Neuronal stem cell (in vitro differentiated cells): ENCODE data around the gene BCL6.

ENCODE experiments used
- DNase-seq: peaks from one replicate; pipeline ENCODE4 v3.0.0-alpha.2; 2013; ENCODE audit warnings: low spot score
- H2AFZ ChIP-seq: one replicate; pipeline ENCODE4 v1.6.1; 2013; ENCODE audit warnings: mild to moderate bottlenecking, low read length, inconsistent platforms
- H2AK5ac ChIP-seq: 2 replicates; pipeline ENCODE4 v1.6.1; 2013; ENCODE audit warnings: low read depth, mild to moderate bottlenecking, inconsistent platforms, low read length, moderate library complexity, mixed read lengths
- H2BK120ac ChIP-seq: 2 replicates; pipeline ENCODE4 v1.6.1; 2013; ENCODE audit warnings: low read depth, mild to moderate bottlenecking, inconsistent platforms, low read length, moderate library complexity, mixed read lengths
- H2BK12ac ChIP-seq: one replicate; pipeline ENCODE4 v1.6.1; 2013; ENCODE audit warnings: low read length, inconsistent platforms
- H2BK15ac ChIP-seq: 2 replicates; pipeline ENCODE4 v1.6.1; 2013; ENCODE audit warnings: mild to moderate bottlenecking, low read length, inconsistent platforms, mixed read lengths
- H2BK5ac ChIP-seq: one replicate; pipeline ENCODE4 v1.6.1; 2013; ENCODE audit warnings: inconsistent platforms, mild to moderate bottlenecking, low read length, moderate library complexity
- H3K14ac ChIP-seq: one replicate; pipeline ENCODE4 v1.6.1; 2013; ENCODE audit warnings: low read length, inconsistent platforms
- H3K18ac ChIP-seq: 2 replicates; pipeline ENCODE4 v1.6.1; 2013; ENCODE audit warnings: low read length, inconsistent platforms
- H3K23ac ChIP-seq: 2 replicates; pipeline ENCODE4 v1.6.1; 2013; ENCODE audit warnings: low read depth, mild to moderate bottlenecking, mixed read lengths, low read length, inconsistent platforms; ENCODE audit not compliant: poor library complexity
- H3K27ac ChIP-seq: replicated peaks from 3 replicates; pipeline ENCODE4 v1.5.1; 2013; ENCODE audit warnings: low read length, inconsistent platforms
- H3K27me3 ChIP-seq, 3 experiments: 2 replicates each; pipeline ENCODE4 v1.6.1; 2013; ENCODE audit warnings: low read length in 3 of 3, mild to moderate bottlenecking in 2 of 3, inconsistent platforms in 1 of 3, low read depth in 1 of 3, mixed read lengths in 1 of 3, moderate library complexity in 1 of 3; ENCODE audit not compliant: control insufficient read depth in 3 of 3, insufficient read depth in 3 of 3
- H3K36me3 ChIP-seq, 2 donors: replicated peaks in 1 of 2; 2 replicates each; pipeline ENCODE4 v1.6.1; 2013; ENCODE audit warnings: low read length in 2 of 2; ENCODE audit not compliant: control insufficient read depth in 2 of 2, insufficient read depth in 2 of 2
- H3K4ac ChIP-seq: 2 replicates; pipeline ENCODE4 v1.6.1; 2013; ENCODE audit warnings: inconsistent platforms, mild to moderate bottlenecking, low read length, moderate library complexity
- H3K4me1 ChIP-seq, 2 donors: 1 replicate in 1 of 2; 2 replicates in 1 of 2; pipeline ENCODE4 v1.6.1; 2013; ENCODE audit warnings: low read length in 2 of 2, low read depth in 1 of 2; ENCODE audit not compliant: control insufficient read depth in 2 of 2, insufficient read depth in 1 of 2
- H3K4me2 ChIP-seq: one replicate; pipeline ENCODE4 v1.6.1; 2013; ENCODE audit warnings: mild to moderate bottlenecking, low read length, inconsistent platforms; ENCODE audit not compliant: insufficient read depth, poor library complexity, severe bottlenecking
- H3K4me3 ChIP-seq, 2 donors: 2 replicates each; pipeline ENCODE4 v1.5.1; 2013; ENCODE audit warnings: low read length in 2 of 2, mild to moderate bottlenecking in 2 of 2, inconsistent platforms in 1 of 2, moderate library complexity in 1 of 2
- H3K79me1 ChIP-seq: one replicate; pipeline ENCODE4 v1.6.1; 2013; ENCODE audit warnings: low read depth, mild to moderate bottlenecking, inconsistent platforms, low read length, moderate library complexity
- H3K9ac ChIP-seq: one replicate; pipeline ENCODE4 v1.6.1; 2013; ENCODE audit warnings: mild to moderate bottlenecking, low read depth, low read length, inconsistent platforms; ENCODE audit not compliant: poor library complexity
- H3K9me3 ChIP-seq, 2 donors: replicated peaks in 1 of 2; 2 replicates each; pipeline versions ENCODE3 to v1.6.1; 2013; ENCODE audit warnings: low read length in 2 of 2, mild to moderate bottlenecking in 2 of 2, inconsistent platforms in 1 of 2, low read depth in 1 of 2, mixed read lengths in 1 of 2, moderate library complexity in 1 of 2; ENCODE audit not compliant: control insufficient read depth in 2 of 2, insufficient read depth in 1 of 2
- H4K8ac ChIP-seq: one replicate; pipeline ENCODE4 v1.6.1; 2013; ENCODE audit warnings: low read depth, mild to moderate bottlenecking, inconsistent platforms, low read length, moderate library complexity
- H4K91ac ChIP-seq: one replicate; pipeline ENCODE4 v1.6.1; 2013; ENCODE audit warnings: low read length, low read depth, mild to moderate bottlenecking, inconsistent platforms; ENCODE audit not compliant: poor library complexity
- WGBS, 2 donors: extraction: QIAGEN DNeasy Blood & Tissue Kit; methylation state at CpG; one replicate each; pipeline ENCODE4 v1.1.7; 2013; ENCODE audit warnings: missing lambda C conversion rate in 2 of 2, mixed read lengths in 1 of 2; ENCODE audit not compliant: insufficient read length in 2 of 2, insufficient replicate concordance in 1 of 2; ENCODE audit errors: extremely low coverage in 2 of 2; 5-methylcytosine and 5-hydroxymethylcytosine counted together

BCL6 gene

GRCh38 chr3:187677604-187678003 is 67.7 kb downstream of the BCL6 start:
- Histone ChIP-seq H3K27ac (no peak overlapping the region), H2AFZ (no peak overlapping the region), H3K4ac (no peak overlapping the region), H4K8ac (no peak overlapping the region), H3K36me3 (no peaks in the 10 kb centered on the region), H2BK120ac (no peak overlapping the region), H3K79me1 (no peaks in the 10 kb centered on the region), H3K9ac (no peak overlapping the region), H3K9me3 (peaks cover 0 to 2% of the 10 kb centered on the region in 2 donors), H3K18ac (no peak overlapping the region), H4K91ac (no peak overlapping the region), H2BK5ac (no peak overlapping the region), H2BK12ac (no peak overlapping the region), H3K4me1 (no peaks in the 10 kb centered on the region), H3K23ac (no peak overlapping the region), H2AK5ac (no peak overlapping the region), H3K27me3 (peaks cover 0 to 2% (median 0%) of the 10 kb centered on the region in 3 experiments), H3K4me3 (no peak overlapping the region), H3K14ac (no peak overlapping the region), H2BK15ac (no peak overlapping the region), H3K4me2 (no peak overlapping the region)
- WGBS, 2 donors, result no CpG with 5 or more reads among the region's 1 CpG
- no peak for DNase-seq

DNA sequence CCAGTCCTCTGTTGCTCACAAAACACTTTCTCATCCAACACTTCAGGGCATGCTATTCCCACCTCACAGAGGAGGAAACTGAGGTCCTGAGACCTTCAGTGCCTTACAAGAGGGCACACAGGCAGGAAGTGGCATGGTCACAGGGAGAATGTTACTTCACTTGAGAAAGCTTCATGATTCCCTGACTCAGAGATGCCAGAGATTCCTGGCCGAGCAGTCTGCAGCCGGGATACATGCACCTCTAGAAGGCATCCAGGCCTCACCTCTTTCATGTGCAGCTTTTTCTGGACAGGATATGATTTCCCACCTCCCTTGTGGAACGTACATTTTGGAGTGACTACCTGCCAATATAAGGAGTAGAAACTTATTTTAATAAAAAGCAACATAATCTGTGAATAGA is 72.3 kb downstream of the BCL6 start:
- Histone ChIP-seq H3K27ac (no peak overlapping the region), H3K9ac (no peak overlapping the region), H2BK120ac (no peak overlapping the region), H3K27me3 (peaks cover 0 to 35% (median 6%) of the 10 kb centered on the region in 3 experiments), H3K36me3 (no peaks in the 10 kb centered on the region), H3K79me1 (no peaks in the 10 kb centered on the region), H2AFZ (no peak overlapping the region), H4K91ac (no peak overlapping the region), H3K4ac (no peak overlapping the region), H3K4me3 (no peak overlapping the region), H2AK5ac (no peak overlapping the region), H3K9me3 (peaks cover 0 to 2% of the 10 kb centered on the region in 2 donors), H3K23ac (no peak overlapping the region), H2BK5ac (no peak overlapping the region), H2BK12ac (no peak overlapping the region), H2BK15ac (no peak overlapping the region), H3K4me1 (peaks cover 0 to 4% of the 10 kb centered on the region in 2 donors), H3K4me2 (no peak overlapping the region), H3K14ac (no peak overlapping the region), H3K18ac (no peak overlapping the region), H4K8ac (no peak overlapping the region)
- DNase-seq, result no peak
- no CpG with 5 or more reads among the region's 3 CpGs for WGBS, 2 donors
